Measurements from ENCODE around the gene GRAMD2B.
"Not testable (repeated sequence)": the region's sequence is repeated elsewhere in the genome, so short reads cannot be mapped to it uniquely, and the experiment has no call there.

The GRAMD2B gene

GRCh38 chr5:126410623-126411022 lies 12.6 kb upstream of the GRAMD2B start:
- DNase-seq (ENCODE audit: low read depth), result peak; percentile 24

GRCh38 chr5:126413856-126414255 lies 9.4 kb upstream of the GRAMD2B start:
- no peak for DNase-seq (ENCODE audit: low read depth)

GRCh38 chr5:126414874-126415502 lies 8.2 kb upstream of the GRAMD2B start:
- DNase-seq (ENCODE audit: low read depth), result peak; percentile 79

GRCh38 chr5:126415789-126416188 lies 7.4 kb upstream of the GRAMD2B start:
- DNase-seq (ENCODE audit: low read depth), result no peak

GRCh38 chr5:126416266-126416925 lies 6.8 kb upstream of the GRAMD2B start:
- no peak for DNase-seq (ENCODE audit: low read depth)

- no peak for DNase-seq (ENCODE audit: low read depth)
Measured at GRCh38 chr5:126417178-126417577, 6.0 kb upstream of the GRAMD2B start.

- DNase-seq (ENCODE audit: low read depth), result no peak
Measured at GRCh38 chr5:126419102-126419501, 4.1 kb upstream of the GRAMD2B start.

- no peak for DNase-seq (ENCODE audit: low read depth)
Measured at GRCh38 chr5:126428421-126428820, 5.2 kb downstream of the GRAMD2B start.

- DNase-seq (ENCODE audit: low read depth), result peak; percentile 57
Measured at GRCh38 chr5:126430631-126431030, 7.4 kb downstream of the GRAMD2B start.

GRCh38 chr5:126433701-126434100 lies 10.5 kb downstream of the GRAMD2B start:
- DNase-seq (ENCODE audit: low read depth), result peak; percentile 62

- no peak for DNase-seq (ENCODE audit: low read depth)
Measured at GRCh38 chr5:126435261-126435660, 12.1 kb downstream of the GRAMD2B start.

- DNase-seq (ENCODE audit: low read depth), result no peak
Measured at GRCh38 chr5:126435714-126436113, 12.5 kb downstream of the GRAMD2B start.

- no peak for DNase-seq (ENCODE audit: low read depth)
Measured at GRCh38 chr5:126437721-126438120, 14.5 kb downstream of the GRAMD2B start.

- DNase-seq (ENCODE audit: low read depth), result no peak
Measured at GRCh38 chr5:126438267-126438666, 15.1 kb downstream of the GRAMD2B start.

- peak; percentile 61 for DNase-seq (ENCODE audit: low read depth)
Measured at GRCh38 chr5:126438868-126439267, 15.7 kb downstream of the GRAMD2B start.

GRCh38 chr5:126439724-126440123 lies 16.5 kb downstream of the GRAMD2B start:
- DNase-seq (ENCODE audit: low read depth), result not testable (repeated sequence)

GRCh38 chr5:126441230-126441629 lies 18.0 kb downstream of the GRAMD2B start:
- no peak for DNase-seq (ENCODE audit: low read depth)

- DNase-seq (ENCODE audit: low read depth), result no peak
Measured at GRCh38 chr5:126443374-126443851, 20.2 kb downstream of the GRAMD2B start.

- DNase-seq (ENCODE audit: low read depth), result no peak
Measured at GRCh38 chr5:126444137-126444536, 20.9 kb downstream of the GRAMD2B start.

- no peak for DNase-seq (ENCODE audit: low read depth)
Measured at GRCh38 chr5:126445502-126446174, 22.4 kb downstream of the GRAMD2B start.

- DNase-seq (ENCODE audit: low read depth), result peak; percentile 88
Measured at GRCh38 chr5:126446498-126447224, 23.5 kb downstream of the GRAMD2B start.

GRCh38 chr5:126448720-126449119 lies 25.5 kb downstream of the GRAMD2B start:
- no peak for DNase-seq (ENCODE audit: low read depth)

All from amniotic epithelial cell (primary cell).